ENCODE data around the gene SNX33.

DNA sequence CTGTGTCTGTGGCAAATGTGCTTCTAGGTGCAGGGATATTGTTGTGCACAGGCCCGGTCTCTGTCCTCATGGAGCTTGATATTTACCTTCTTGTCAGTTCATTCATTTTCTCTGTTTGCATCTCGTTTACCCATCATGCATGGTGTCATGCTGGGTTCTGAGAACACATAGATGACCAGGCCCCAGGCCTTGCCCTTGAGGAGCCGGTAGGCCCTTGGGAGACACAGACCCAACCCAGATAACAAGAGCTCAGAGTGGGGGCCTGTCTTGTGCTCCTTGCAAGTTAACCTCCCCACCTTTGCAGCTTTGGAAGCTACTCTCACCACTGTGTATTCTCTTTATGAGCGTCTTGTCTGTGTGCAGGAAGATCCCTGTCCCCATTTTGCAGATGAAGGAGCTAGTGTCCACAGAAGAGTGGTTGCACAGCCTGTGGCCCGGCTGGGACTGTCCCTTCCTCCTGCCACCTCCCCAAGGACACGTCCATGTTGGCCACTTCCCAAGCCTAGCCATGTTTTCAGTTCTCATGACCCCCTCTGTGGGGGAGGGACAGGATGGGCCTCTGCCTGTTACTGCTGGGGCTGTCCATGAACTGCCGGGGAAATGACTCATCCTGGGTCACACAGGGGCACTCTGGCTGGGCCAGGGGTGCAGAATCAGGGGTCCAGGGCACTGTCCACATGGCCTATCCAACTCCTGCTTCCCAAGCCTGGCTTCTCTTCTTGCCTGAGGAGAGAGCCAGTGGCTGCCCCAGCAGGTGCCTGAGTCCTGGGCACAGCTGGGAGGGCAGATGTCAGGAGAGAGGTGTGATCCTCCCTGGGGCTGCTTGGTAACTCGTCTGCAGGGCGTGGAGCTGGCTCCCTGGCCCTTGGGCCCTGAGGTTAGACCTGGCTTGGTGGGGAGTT is 3.4 kb downstream of the SNX33 start:
- TF ChIP-seq CTCF (optimal IDR thresholded peaks at IDR 0.05 in 1 of 3, IDR thresholded peaks at IDR 0.05 in 1 of 3, conservative IDR thresholded peaks at IDR 0.05 in 1 of 3; ENCODE audit: extremely low read depth in 1 of 3, insufficient read depth in 2 of 3, low read length in 3 of 3) (no peak), EZH2 (IDR thresholded peaks at IDR 0.05; ENCODE audit: low read length) (no peak)

Data from keratinocyte (primary cell).